ENCODE results near the gene SH3PXD2B. TPM values are rescaled to one million over a fixed set of nuclear protein-coding genes. Genes with fewer than 3 reads are reported as not detected.

Gene SH3PXD2B
- total RNA-seq, 1 donor from 2014 or later, result 30.9 TPM

DNA sequence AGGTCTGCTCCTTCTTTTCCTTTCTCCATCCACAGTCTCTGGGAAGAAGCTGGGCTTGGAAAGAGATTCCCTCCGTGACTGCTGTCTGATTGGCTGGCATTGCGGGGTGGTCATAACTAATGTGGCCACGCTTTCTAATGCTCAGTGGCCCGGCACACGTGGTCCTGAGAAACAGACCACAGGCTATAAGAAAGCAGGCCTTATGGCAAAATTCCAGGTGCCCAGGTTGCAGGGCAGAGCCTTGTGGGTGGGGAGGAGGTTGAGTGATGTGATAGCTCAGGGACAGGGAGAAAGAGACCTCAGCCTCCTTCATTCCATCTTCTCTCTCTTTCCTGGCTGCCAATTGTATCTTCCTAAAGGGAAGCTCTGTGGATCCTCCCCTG lies 5.4 kb upstream of the SH3PXD2B start:
- H3K27me3 ChIP-seq, result no peaks in the 10 kb centered on the region
- no peaks in the 10 kb centered on the region for H3K36me3 ChIP-seq
- TF ChIP-seq, protein P1, sequence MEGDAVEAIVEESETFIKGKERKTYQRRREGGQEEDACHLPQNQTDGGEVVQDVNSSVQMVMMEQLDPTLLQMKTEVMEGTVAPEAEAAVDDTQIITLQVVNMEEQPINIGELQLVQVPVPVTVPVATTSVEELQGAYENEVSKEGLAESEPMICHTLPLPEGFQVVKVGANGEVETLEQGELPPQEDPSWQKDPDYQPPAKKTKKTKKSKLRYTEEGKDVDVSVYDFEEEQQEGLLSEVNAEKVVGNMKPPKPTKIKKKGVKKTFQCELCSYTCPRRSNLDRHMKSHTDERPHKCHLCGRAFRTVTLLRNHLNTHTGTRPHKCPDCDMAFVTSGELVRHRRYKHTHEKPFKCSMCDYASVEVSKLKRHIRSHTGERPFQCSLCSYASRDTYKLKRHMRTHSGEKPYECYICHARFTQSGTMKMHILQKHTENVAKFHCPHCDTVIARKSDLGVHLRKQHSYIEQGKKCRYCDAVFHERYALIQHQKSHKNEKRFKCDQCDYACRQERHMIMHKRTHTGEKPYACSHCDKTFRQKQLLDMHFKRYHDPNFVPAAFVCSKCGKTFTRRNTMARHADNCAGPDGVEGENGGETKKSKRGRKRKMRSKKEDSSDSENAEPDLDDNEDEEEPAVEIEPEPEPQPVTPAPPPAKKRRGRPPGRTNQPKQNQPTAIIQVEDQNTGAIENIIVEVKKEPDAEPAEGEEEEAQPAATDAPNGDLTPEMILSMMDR (IDR thresholded peaks at IDR 0.05), result no peak
- TF ChIP-seq POLR2AphosphoS5 (IDR thresholded peaks at IDR 0.05; ENCODE audit: insufficient read depth in 1 of 2, low read depth in 1 of 2), result no peak
- TF ChIP-seq POLR2A (IDR thresholded peaks at IDR 0.05), result no peak
- H3K4me3 ChIP-seq, result no peak overlapping the region
- no peak for DNase-seq (ENCODE audit: extremely low spot score in 2 of 2)
- H3K27ac ChIP-seq, result no peak overlapping the region
- H3K4me1 ChIP-seq, result peaks cover 16% of the 10 kb centered on the region
- no peaks in the 10 kb centered on the region for H3K9me3 ChIP-seq
- intact Hi-C loops (cut with DNase I), result no loop called here

DNA sequence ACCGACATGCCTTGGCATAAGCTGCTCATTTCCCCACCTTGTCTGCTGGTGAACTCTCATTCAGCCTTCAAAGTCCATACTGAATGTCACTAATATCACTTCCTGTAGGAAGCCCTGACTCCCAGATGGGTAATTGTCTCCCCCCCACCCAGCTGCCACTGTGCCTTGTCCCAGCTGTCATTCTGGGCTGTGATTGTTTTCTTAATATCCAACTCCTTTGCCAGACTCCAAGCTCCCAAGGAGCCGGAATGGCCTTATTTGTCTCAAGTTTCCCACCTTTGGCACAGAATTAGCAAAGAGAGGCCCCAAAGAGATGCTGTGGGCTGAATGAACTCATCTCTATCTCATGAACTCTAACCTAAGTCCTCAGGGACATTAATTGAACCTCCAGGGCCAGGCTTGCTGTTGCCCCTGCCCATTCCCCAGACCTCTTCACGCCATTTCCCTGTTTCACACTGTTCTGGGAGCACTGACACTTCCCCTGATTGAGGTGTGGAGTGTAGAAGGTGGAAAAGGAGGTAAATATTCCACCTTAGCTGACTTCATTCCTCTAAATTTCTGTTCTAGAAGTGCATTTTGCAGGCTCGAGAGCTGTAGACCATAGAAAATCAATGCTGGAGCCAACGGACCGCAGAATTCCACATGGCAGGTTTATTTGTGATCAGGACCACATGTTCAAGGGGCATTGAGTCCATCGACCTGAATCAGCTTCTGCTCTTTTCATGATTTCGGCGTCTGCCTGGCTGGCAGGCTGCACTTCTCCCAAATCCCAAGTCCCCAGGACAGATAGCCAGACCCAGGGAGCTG lies 4.9 kb upstream of the SH3PXD2B start:
- no peak for DNase-seq (ENCODE audit: extremely low spot score in 2 of 2)
- intact Hi-C loops (cut with DNase I), result no loop called here
- TF ChIP-seq, protein P1 (IDR thresholded peaks at IDR 0.05), result no peak
- Histone ChIP-seq H3K9me3 (no peaks in the 10 kb centered on the region), H3K27ac (no peak overlapping the region), H3K4me1 (peaks cover 17% of the 10 kb centered on the region), H3K36me3 (no peaks in the 10 kb centered on the region), H3K4me3 (no peak overlapping the region), H3K27me3 (no peaks in the 10 kb centered on the region)

DNA sequence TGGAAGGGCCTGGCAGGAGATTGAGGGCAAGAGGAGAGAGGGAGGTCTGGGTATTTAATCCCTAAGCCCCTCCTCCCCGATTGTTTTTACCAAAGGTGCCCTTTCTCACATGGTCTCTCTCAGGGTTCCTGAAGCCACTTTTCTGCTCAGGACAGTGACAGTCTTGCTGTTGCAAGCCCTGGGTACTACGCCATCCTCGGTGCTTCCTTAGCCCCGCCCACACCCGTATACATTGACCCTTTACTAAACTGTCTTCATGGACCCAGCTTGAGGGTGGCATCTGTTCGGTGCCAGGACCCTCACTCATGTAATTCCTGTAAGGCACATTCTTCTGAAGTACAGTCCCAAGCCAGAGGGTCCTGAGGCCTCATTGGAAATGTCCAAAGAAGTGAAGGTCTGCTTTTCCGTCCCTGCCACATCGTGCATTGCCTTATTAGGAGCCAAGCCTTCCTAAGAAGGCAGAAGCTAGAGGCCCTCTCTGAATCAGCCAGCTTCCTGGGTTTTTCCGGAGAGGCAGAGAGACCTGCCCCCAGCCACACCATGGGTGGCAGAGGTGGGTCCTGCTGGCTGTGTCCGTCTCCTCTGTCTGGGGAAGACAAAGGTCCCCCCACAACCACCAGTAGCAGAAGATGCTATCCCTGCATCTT lies 1.9 kb upstream of the SH3PXD2B start:
- intact Hi-C loops (cut with DNase I), result no loop called here
- Histone ChIP-seq H3K27ac (peak overlapping the region; percentile 83), H3K36me3 (no peaks in the 10 kb centered on the region), H3K27me3 (no peaks in the 10 kb centered on the region), H3K4me1 (peaks cover 42% of the 10 kb centered on the region), H3K4me3 (no peak overlapping the region), H3K9me3 (no peaks in the 10 kb centered on the region)
- no peak for DNase-seq (ENCODE audit: extremely low spot score in 2 of 2)
- no peak for TF ChIP-seq POLR2AphosphoS5 (IDR thresholded peaks at IDR 0.05; ENCODE audit: insufficient read depth in 1 of 2, low read depth in 1 of 2)

DNA sequence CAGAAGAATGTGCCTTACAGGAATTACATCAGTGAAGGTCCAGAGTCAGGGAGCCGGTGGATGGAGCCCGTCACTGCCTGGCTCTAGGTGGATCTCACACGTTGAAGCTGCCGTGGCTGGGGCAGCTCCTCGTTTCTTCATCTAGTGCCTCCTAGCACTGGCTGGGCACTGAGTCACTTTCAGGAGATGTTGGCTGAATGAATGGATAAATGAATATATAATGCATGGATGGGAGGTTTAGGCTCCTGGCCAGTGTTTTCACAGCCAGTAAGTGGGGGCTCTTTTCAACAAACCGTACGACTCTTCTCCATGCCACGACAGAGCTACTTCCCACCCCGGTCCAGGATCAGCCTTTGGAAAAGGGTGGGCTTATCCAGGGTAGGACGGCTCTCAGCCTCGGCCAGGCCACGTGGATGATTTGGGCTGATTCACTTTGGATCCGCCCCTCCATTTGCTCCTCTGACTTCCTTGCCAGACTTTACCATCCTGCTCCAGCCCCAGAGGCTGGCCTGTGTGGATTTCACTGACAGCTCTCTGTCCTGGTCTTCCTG lies 1.3 kb upstream of the SH3PXD2B start:
- intact Hi-C loops (cut with DNase I), result no loop called here
- Histone ChIP-seq H3K4me1 (peaks cover 48% of the 10 kb centered on the region), H3K27ac (peak overlapping the region; percentile 83), H3K27me3 (no peaks in the 10 kb centered on the region), H3K36me3 (no peaks in the 10 kb centered on the region), H3K4me3 (no peak overlapping the region), H3K9me3 (no peaks in the 10 kb centered on the region)
- peak; percentile 40 to 50 for TF ChIP-seq POLR2AphosphoS5 (IDR thresholded peaks at IDR 0.05; ENCODE audit: insufficient read depth in 1 of 2, low read depth in 1 of 2)
- TF ChIP-seq POLR2A (IDR thresholded peaks at IDR 0.05), result no peak
- TF ChIP-seq, protein P1 (IDR thresholded peaks at IDR 0.05), result no peak
- no peak for DNase-seq (ENCODE audit: extremely low spot score in 2 of 2)

DNA sequence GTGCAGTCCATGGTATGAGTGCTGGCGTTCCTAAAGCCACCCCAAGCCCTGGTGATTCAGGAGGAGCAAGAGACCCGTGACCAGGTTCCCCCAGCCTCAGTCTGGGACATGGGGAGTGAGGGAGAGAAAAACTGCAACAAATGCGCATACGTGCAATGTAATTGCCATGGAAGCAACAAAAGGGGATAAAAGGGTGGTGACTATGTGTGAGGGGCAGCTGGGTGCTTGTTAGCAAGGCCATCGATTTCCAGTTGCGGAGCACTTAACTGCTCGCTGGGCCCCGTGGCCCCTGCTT lies 709 bp upstream of the SH3PXD2B start:
- H3K4me3 ChIP-seq, result peak overlapping the region; percentile 88 to 95
- H3K4me1 ChIP-seq, result peaks cover 50% of the 10 kb centered on the region
- intact Hi-C loops (cut with DNase I), result no loop called here
- DNase-seq (ENCODE audit: extremely low spot score in 2 of 2), result no peak
- H3K9me3 ChIP-seq, result no peaks in the 10 kb centered on the region
- no peaks in the 10 kb centered on the region for H3K27me3 ChIP-seq
- TF ChIP-seq, protein P1 (IDR thresholded peaks at IDR 0.05), result no peak
- no peak for TF ChIP-seq POLR2AphosphoS5 (IDR thresholded peaks at IDR 0.05; ENCODE audit: insufficient read depth in 1 of 2, low read depth in 1 of 2)
- TF ChIP-seq POLR2A (IDR thresholded peaks at IDR 0.05), result no peak
- H3K27ac ChIP-seq, result peak overlapping the region; percentile 83
- H3K36me3 ChIP-seq, result no peaks in the 10 kb centered on the region

All from vagina (tissue), 2 donors.